ENCODE measurements around the gene PRKCB.
"Not testable (repeated sequence)": the region's sequence is repeated elsewhere in the genome, so short reads cannot be mapped to it uniquely, and the experiment has no call there.

PRKCB gene

DNA sequence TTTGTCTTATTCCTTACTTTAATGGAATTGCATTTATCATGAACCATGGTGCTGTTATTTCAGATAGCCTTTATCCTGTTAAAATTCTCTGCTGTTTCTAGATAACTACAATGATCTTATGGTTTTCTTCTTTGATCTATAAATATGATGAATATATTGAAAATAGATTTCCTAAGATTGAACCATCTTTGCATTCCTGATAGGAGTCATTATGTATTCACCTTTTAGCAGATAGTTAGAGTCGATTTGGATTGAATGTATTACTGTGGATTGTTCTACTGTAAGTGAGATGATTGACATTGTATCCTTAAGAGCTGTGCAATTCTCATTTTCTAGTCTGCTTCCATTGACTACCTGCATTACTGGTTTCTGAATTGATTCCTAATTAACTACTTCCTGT is 255.3 kb downstream of the PRKCB start:
- no peaks in the 10 kb centered on the region for H3K27me3 ChIP-seq (ENCODE audit: control insufficient read depth in 1 of 2, insufficient read depth in 2 of 2, low read length in 2 of 2)
- no peak overlapping the region for H3K9ac ChIP-seq (ENCODE audit: low read depth in 1 of 2, low read length in 2 of 2)
- H3K4me3 ChIP-seq (ENCODE audit: low read depth in 1 of 2, low read length in 2 of 2), result no peak overlapping the region
- H3K4me1 ChIP-seq (ENCODE audit: control insufficient read depth in 1 of 2, insufficient read depth in 2 of 2, low read length in 2 of 2), result no peaks in the 10 kb centered on the region
- peaks cover 0 to 6% of the 10 kb centered on the region in 2 donors for H3K36me3 ChIP-seq (ENCODE audit: control insufficient read depth in 1 of 2, insufficient read depth in 2 of 2, low read length in 2 of 2)
- no peak overlapping the region for H3K27ac ChIP-seq (ENCODE audit: low read depth, low read length)
- peaks cover 0 to 16% of the 10 kb centered on the region in 2 donors for H3K9me3 ChIP-seq (ENCODE audit: control insufficient read depth in 1 of 2, low read length in 2 of 2)

DNA sequence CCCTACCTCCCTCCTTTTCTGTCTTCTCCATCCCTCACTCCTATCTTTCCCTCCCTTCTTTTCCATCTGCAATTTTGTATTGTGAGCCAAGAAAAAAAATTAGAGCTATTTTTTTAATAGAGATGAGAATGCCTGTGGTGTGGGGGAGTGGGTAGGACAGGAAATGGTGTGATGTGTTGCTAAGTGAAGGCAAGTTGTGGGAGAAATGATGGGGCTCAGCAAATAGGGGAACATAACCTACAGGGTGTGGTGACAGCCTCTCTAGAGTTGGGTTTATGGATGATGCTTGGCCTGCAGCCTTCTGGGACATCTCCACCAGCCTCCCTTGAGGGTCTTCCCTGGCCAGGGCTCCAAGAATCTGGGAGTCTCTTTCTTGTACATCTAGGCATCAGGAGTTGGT is 257.3 kb downstream of the PRKCB start:
- H3K27me3 ChIP-seq (ENCODE audit: control insufficient read depth in 1 of 2, insufficient read depth in 2 of 2, low read length in 2 of 2), result no peaks in the 10 kb centered on the region
- peaks cover 0 to 6% of the 10 kb centered on the region in 2 donors for H3K36me3 ChIP-seq (ENCODE audit: control insufficient read depth in 1 of 2, insufficient read depth in 2 of 2, low read length in 2 of 2)
- H3K27ac ChIP-seq (ENCODE audit: low read depth, low read length), result no peak overlapping the region
- H3K9me3 ChIP-seq (ENCODE audit: control insufficient read depth in 1 of 2, low read length in 2 of 2), result peaks cover 0 to 16% of the 10 kb centered on the region in 2 donors
- no peaks in the 10 kb centered on the region for H3K4me1 ChIP-seq (ENCODE audit: control insufficient read depth in 1 of 2, insufficient read depth in 2 of 2, low read length in 2 of 2)
- H3K4me3 ChIP-seq (ENCODE audit: low read depth in 1 of 2, low read length in 2 of 2), result no peak overlapping the region
- no peak overlapping the region for H3K9ac ChIP-seq (ENCODE audit: low read depth in 1 of 2, low read length in 2 of 2)

DNA sequence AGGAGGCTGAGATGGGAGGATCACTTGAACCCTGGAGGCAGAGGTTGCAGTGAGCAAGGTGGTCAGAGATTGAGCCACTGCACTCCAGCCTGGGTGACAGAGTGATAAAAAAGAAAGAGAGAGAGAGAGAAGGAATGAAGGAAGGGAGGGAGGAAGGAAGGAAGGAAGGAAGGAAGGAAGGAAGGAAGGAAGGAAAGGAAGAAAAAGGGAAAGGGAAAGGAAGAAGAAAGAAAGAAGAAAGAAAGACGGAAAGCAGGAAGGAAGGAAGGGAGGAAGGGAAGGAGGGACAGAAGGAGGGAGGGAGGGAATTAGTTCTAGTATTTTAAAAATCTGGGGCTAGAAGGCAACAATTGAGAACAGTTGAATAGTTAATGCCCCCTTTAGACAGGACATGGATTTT is 258.9 kb downstream of the PRKCB start:
- H3K27me3 ChIP-seq (ENCODE audit: control insufficient read depth in 1 of 2, insufficient read depth in 2 of 2, low read length in 2 of 2), result no peaks in the 10 kb centered on the region
- no peaks in the 10 kb centered on the region for H3K4me1 ChIP-seq (ENCODE audit: control insufficient read depth in 1 of 2, insufficient read depth in 2 of 2, low read length in 2 of 2)
- peaks cover 0 to 6% of the 10 kb centered on the region in 2 donors for H3K36me3 ChIP-seq (ENCODE audit: control insufficient read depth in 1 of 2, insufficient read depth in 2 of 2, low read length in 2 of 2)
- no peak overlapping the region for H3K4me3 ChIP-seq (ENCODE audit: low read depth in 1 of 2, low read length in 2 of 2)
- no peak overlapping the region for H3K9ac ChIP-seq (ENCODE audit: low read depth in 1 of 2, low read length in 2 of 2)
- H3K27ac ChIP-seq (ENCODE audit: low read depth, low read length), result no peak overlapping the region
- peaks cover 0 to 16% of the 10 kb centered on the region in 2 donors for H3K9me3 ChIP-seq (ENCODE audit: control insufficient read depth in 1 of 2, low read length in 2 of 2)

DNA sequence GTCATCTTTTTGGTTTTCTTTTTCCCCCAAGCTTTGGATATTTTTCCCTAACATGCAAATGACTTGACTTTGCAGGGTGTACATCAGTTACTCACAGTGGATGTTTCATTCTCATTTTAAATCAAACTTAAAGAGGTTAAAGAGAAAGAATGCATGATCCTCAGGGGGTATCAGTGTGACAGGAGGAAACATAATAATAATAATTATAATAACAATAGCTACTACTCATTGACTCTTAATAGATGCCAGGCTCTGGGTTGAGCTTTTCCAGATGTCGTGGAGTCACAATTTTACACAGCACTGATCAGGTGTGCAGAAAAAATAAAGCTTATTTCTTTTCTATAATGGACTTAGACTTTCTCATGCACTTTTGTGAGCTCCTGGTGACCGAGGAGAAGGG is 263.1 kb downstream of the PRKCB start:
- no peak overlapping the region for H3K9ac ChIP-seq (ENCODE audit: low read depth in 1 of 2, low read length in 2 of 2)
- no peak overlapping the region for H3K27ac ChIP-seq (ENCODE audit: low read depth, low read length)
- H3K4me1 ChIP-seq (ENCODE audit: control insufficient read depth in 1 of 2, insufficient read depth in 2 of 2, low read length in 2 of 2), result no peaks in the 10 kb centered on the region
- H3K36me3 ChIP-seq (ENCODE audit: control insufficient read depth in 1 of 2, insufficient read depth in 2 of 2, low read length in 2 of 2), result peaks cover 0 to 6% of the 10 kb centered on the region in 2 donors
- no peaks in the 10 kb centered on the region for H3K27me3 ChIP-seq (ENCODE audit: control insufficient read depth in 1 of 2, insufficient read depth in 2 of 2, low read length in 2 of 2)
- H3K4me3 ChIP-seq (ENCODE audit: low read depth in 1 of 2, low read length in 2 of 2), result no peak overlapping the region
- H3K9me3 ChIP-seq (ENCODE audit: control insufficient read depth in 1 of 2, low read length in 2 of 2), result no peaks in the 10 kb centered on the region

DNA sequence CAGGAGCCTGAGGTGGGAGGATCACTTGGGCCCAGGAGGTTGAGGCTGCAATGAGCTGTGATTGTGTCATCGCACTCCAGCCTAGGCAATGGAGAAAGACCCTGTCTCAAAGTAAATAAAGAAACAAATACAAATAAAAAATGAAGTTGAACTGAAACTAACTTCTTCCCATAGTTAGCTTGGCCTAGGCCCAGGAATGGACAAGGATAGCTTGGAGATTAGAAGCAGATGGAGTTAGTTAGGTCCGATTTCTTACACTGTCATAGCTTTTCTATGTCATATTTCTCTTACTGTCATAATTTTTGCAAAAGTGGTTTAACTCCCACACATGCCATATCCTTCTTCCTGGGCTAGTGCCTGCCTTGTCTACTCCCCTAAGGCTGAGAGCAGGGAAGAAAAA is 265.6 kb downstream of the PRKCB start:
- Histone ChIP-seq H3K9me3 (ENCODE audit: control insufficient read depth in 1 of 2, low read length in 2 of 2) (no peaks in the 10 kb centered on the region), H3K4me1 (ENCODE audit: control insufficient read depth in 1 of 2, insufficient read depth in 2 of 2, low read length in 2 of 2) (no peaks in the 10 kb centered on the region), H3K9ac (ENCODE audit: low read depth in 1 of 2, low read length in 2 of 2) (no peak overlapping the region), H3K27ac (ENCODE audit: low read depth, low read length) (no peak overlapping the region), H3K27me3 (ENCODE audit: control insufficient read depth in 1 of 2, insufficient read depth in 2 of 2, low read length in 2 of 2) (no peaks in the 10 kb centered on the region), H3K4me3 (ENCODE audit: low read depth in 1 of 2, low read length in 2 of 2) (no peak overlapping the region), H3K36me3 (ENCODE audit: control insufficient read depth in 1 of 2, insufficient read depth in 2 of 2, low read length in 2 of 2) (no peaks in the 10 kb centered on the region)

DNA sequence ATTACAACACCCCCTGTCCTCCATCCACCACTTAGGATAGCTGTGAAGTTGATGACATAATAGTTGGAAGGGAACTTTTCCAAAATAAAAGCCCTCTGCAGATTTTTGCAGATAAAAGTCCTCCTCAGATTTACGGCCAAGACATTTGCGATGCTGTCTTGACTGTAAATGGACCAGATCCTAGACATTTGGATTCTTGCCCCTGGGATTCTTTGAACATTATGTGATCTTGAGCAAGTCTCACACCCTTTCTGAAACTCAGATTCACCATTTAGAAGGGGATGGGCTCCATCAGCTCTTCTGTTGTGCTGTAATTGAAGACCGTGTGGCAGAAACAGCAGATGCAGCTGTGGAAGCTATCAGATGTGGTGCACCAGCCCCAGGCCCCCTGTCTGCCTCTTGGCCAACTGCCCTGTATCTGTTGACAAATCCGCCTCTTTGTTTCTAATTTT is 266.5 kb downstream of the PRKCB start:
- no peak overlapping the region for H3K4me3 ChIP-seq (ENCODE audit: low read depth in 1 of 2, low read length in 2 of 2)
- H3K27me3 ChIP-seq (ENCODE audit: control insufficient read depth in 1 of 2, insufficient read depth in 2 of 2, low read length in 2 of 2), result no peaks in the 10 kb centered on the region
- H3K9ac ChIP-seq (ENCODE audit: low read depth in 1 of 2, low read length in 2 of 2), result no peak overlapping the region
- no peak overlapping the region for H3K27ac ChIP-seq (ENCODE audit: low read depth, low read length)
- no peaks in the 10 kb centered on the region for H3K36me3 ChIP-seq (ENCODE audit: control insufficient read depth in 1 of 2, insufficient read depth in 2 of 2, low read length in 2 of 2)
- H3K9me3 ChIP-seq (ENCODE audit: control insufficient read depth in 1 of 2, low read length in 2 of 2), result no peaks in the 10 kb centered on the region
- H3K4me1 ChIP-seq (ENCODE audit: control insufficient read depth in 1 of 2, insufficient read depth in 2 of 2, low read length in 2 of 2), result no peaks in the 10 kb centered on the region

DNA sequence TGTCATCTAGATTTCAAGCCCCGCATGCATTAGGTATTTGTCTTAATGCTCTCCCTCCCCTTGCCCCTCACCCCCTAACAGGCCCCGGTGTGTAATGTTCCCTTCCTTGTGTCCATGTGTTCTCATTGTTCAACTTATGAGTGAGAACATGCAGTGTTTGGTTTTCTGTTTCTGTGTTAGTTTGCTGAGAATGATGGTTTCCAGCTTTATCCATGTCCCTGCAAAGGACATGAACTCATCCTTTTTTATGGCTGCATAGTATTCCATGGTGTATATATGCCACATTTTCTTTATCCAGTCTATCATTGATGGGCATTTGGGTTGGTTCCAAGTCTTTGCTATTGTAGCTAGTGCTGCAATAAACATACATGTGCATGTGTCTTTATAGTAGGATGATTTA is 269.7 kb downstream of the PRKCB start:
- not testable (repeated sequence) for H3K9ac ChIP-seq (ENCODE audit: low read depth in 1 of 2, low read length in 2 of 2); H3K9me3 ChIP-seq (ENCODE audit: control insufficient read depth in 1 of 2, low read length in 2 of 2); H3K4me1 ChIP-seq (ENCODE audit: control insufficient read depth in 1 of 2, insufficient read depth in 2 of 2, low read length in 2 of 2); H3K27me3 ChIP-seq (ENCODE audit: control insufficient read depth in 1 of 2, insufficient read depth in 2 of 2, low read length in 2 of 2); H3K27ac ChIP-seq (ENCODE audit: low read depth, low read length); H3K36me3 ChIP-seq (ENCODE audit: control insufficient read depth in 1 of 2, insufficient read depth in 2 of 2, low read length in 2 of 2); H3K4me3 ChIP-seq (ENCODE audit: low read depth in 1 of 2, low read length in 2 of 2)

DNA sequence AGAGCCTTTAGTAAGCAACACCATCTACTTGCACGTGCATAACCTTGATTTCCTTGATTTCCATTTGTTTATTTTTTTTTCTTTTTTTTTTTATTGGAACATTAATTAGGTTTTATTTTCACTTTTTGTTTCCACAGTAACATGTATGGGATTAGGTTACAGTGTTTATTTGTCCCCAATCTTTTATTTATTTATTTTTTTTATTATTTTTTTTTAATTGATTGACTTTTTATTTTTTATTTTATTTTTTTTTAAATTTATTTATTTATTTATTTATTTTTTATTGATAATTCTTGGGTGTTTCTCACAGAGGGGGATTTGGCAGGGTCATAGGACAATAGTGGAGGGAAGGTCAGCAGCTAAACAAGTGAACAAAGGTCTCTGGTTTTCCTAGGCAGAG is 272.3 kb downstream of the PRKCB start:
- H3K27ac ChIP-seq (ENCODE audit: low read depth, low read length); H3K9me3 ChIP-seq (ENCODE audit: control insufficient read depth in 1 of 2, low read length in 2 of 2); H3K36me3 ChIP-seq (ENCODE audit: control insufficient read depth in 1 of 2, insufficient read depth in 2 of 2, low read length in 2 of 2); H3K9ac ChIP-seq (ENCODE audit: low read depth in 1 of 2, low read length in 2 of 2); H3K4me3 ChIP-seq (ENCODE audit: low read depth in 1 of 2, low read length in 2 of 2); H3K4me1 ChIP-seq (ENCODE audit: control insufficient read depth in 1 of 2, insufficient read depth in 2 of 2, low read length in 2 of 2); H3K27me3 ChIP-seq (ENCODE audit: control insufficient read depth in 1 of 2, insufficient read depth in 2 of 2, low read length in 2 of 2): not testable (repeated sequence)

DNA sequence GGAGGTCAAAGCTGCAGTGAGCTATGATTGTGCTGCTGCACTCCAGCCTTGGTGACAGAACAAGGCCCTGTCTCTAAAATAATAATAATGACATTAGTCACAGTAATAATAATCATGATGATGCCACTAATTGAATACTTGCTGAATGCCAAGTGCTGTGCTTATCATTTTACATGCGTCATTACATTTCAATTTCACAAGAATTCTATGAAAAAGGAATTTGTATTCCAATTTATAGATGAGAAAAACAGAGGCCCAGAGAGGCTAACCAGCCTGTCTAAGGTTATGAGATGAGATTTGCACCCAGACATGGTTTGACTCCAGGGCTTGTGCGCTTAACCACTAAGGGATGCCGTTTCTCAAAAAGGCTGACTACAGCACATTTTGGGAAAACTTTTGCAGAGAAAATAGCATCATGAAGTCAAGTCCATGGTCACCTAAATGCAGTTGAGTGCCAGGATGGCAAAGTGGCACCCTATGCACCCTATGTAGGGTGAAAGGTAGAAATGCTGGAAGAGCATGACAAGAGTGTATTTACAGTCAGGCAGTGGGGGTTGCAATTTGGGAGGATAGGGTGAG is 276.0 kb downstream of the PRKCB start:
- Histone ChIP-seq H3K9me3 (ENCODE audit: control insufficient read depth in 1 of 2, low read length in 2 of 2) (no peaks in the 10 kb centered on the region), H3K27ac (ENCODE audit: low read depth, low read length) (no peak overlapping the region), H3K36me3 (ENCODE audit: control insufficient read depth in 1 of 2, insufficient read depth in 2 of 2, low read length in 2 of 2) (no peaks in the 10 kb centered on the region)

DNA sequence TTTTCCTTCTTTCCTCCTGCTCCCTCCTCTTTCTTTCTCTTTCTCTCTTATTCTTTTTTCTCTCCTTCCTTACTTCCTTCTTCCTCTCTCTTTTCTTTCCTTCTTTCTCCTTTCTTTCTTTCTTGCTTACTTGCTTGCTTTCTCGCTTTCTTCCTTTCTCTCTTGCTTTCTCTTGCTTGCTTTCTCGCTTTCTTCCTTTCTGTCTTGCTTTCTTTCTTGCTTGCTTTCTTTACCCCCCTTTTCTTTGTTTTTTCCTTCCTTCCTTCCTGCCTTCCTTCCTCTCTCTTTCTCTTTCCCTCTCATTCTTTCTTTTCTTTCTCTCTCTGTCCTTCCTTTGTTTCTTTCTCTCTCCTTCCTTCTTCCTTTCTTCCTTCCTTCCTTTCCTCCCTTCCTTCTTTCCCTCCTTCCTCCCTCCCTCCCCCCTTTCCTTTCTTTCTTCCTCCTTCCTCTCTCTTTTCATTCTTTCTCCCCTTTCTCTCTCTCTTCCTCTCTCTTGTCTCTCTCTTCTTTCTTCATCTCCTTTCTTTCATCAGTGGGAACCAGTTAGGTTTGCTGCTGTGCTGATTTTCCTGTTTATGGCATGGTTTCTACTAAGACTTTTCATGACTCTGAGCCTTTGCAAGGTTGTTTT is 277.4 kb downstream of the PRKCB start:
- H3K9ac ChIP-seq (ENCODE audit: low read depth in 1 of 2, low read length in 2 of 2), result no peak overlapping the region
- H3K4me3 ChIP-seq (ENCODE audit: low read depth in 1 of 2, low read length in 2 of 2), result no peak overlapping the region
- H3K4me1 ChIP-seq (ENCODE audit: control insufficient read depth in 1 of 2, insufficient read depth in 2 of 2, low read length in 2 of 2), result no peaks in the 10 kb centered on the region
- no peaks in the 10 kb centered on the region for H3K27me3 ChIP-seq (ENCODE audit: control insufficient read depth in 1 of 2, insufficient read depth in 2 of 2, low read length in 2 of 2)
- no peaks in the 10 kb centered on the region for H3K9me3 ChIP-seq (ENCODE audit: control insufficient read depth in 1 of 2, low read length in 2 of 2)
- no peak overlapping the region for H3K27ac ChIP-seq (ENCODE audit: low read depth, low read length)
- H3K36me3 ChIP-seq (ENCODE audit: control insufficient read depth in 1 of 2, insufficient read depth in 2 of 2, low read length in 2 of 2), result no peaks in the 10 kb centered on the region

More for the DNA sequence above, 276.0 kb downstream of the PRKCB start:
- no peak overlapping the region for H3K9ac ChIP-seq (ENCODE audit: low read depth in 1 of 2, low read length in 2 of 2)
- no peaks in the 10 kb centered on the region for H3K4me1 ChIP-seq (ENCODE audit: control insufficient read depth in 1 of 2, insufficient read depth in 2 of 2, low read length in 2 of 2)
- H3K4me3 ChIP-seq (ENCODE audit: low read depth in 1 of 2, low read length in 2 of 2), result no peak overlapping the region
- no peaks in the 10 kb centered on the region for H3K27me3 ChIP-seq (ENCODE audit: control insufficient read depth in 1 of 2, insufficient read depth in 2 of 2, low read length in 2 of 2)

Data from duodenal mucosa (tissue), 2 donors.